RWPE2 (cell line): ENCODE results near the gene PLXNA3.

Experiments
- ATAC-seq: fragments of 200-7000 bp; cut with Tn5 transposase; 3 replicates; pipeline ENCODE4 v1.9.1; 2021; ENCODE audit warnings: low read depth
- DNase-seq: peaks from one replicate; pipeline ENCODE4 v3.0.0-alpha.2; 2020; ENCODE audit warnings: low spot score
- H3K27ac ChIP-seq: fragments of 450-650 bp; 2 replicates; pipeline ENCODE4 v1.5.1; 2017; ENCODE audit warnings: mild to moderate bottlenecking; ENCODE audit not compliant: poor library complexity, severe bottlenecking
- H3K27me3 ChIP-seq: fragments of 250-450 bp; sonication (Bioruptor Pico); 2 replicates; pipeline ENCODE4 v1.5.1; 2021; ENCODE audit warnings: mild to moderate bottlenecking, moderate library complexity; ENCODE audit not compliant: insufficient read depth, poor library complexity, severe bottlenecking
- H3K36me3 ChIP-seq: fragments of 250-450 bp; sonication (Bioruptor Pico); 2 replicates; pipeline ENCODE4 v1.5.1; 2020; ENCODE audit warnings: low read depth, mild to moderate bottlenecking, moderate library complexity
- H3K4me1 ChIP-seq: fragments of 250-450 bp; sonication (Bioruptor Pico); 2 replicates; pipeline ENCODE4 v1.5.1; 2021; ENCODE audit warnings: mild to moderate bottlenecking, moderate library complexity; ENCODE audit not compliant: insufficient read depth, poor library complexity, severe bottlenecking
- H3K4me3 ChIP-seq: fragments of 250-450 bp; sonication (Bioruptor Pico); 2 replicates; pipeline ENCODE4 v1.5.1; 2021; ENCODE audit warnings: mild to moderate bottlenecking, moderate library complexity; ENCODE audit not compliant: severe bottlenecking
- H3K9me3 ChIP-seq: fragments of 250-450 bp; sonication (Bioruptor Pico); 2 replicates; pipeline ENCODE4 v1.5.1; 2021; ENCODE audit warnings: mild to moderate bottlenecking, moderate library complexity; ENCODE audit not compliant: severe bottlenecking
- TF ChIP-seq, protein P1 (sequence below): fragments of 450-650 bp; IDR thresholded peaks from one replicate; pipeline ENCODE4 v1.5.1; 2017; ENCODE audit warnings: mild to moderate bottlenecking, moderate library complexity; ENCODE audit not compliant: poor library complexity, severe bottlenecking

Gene PLXNA3

DNA sequence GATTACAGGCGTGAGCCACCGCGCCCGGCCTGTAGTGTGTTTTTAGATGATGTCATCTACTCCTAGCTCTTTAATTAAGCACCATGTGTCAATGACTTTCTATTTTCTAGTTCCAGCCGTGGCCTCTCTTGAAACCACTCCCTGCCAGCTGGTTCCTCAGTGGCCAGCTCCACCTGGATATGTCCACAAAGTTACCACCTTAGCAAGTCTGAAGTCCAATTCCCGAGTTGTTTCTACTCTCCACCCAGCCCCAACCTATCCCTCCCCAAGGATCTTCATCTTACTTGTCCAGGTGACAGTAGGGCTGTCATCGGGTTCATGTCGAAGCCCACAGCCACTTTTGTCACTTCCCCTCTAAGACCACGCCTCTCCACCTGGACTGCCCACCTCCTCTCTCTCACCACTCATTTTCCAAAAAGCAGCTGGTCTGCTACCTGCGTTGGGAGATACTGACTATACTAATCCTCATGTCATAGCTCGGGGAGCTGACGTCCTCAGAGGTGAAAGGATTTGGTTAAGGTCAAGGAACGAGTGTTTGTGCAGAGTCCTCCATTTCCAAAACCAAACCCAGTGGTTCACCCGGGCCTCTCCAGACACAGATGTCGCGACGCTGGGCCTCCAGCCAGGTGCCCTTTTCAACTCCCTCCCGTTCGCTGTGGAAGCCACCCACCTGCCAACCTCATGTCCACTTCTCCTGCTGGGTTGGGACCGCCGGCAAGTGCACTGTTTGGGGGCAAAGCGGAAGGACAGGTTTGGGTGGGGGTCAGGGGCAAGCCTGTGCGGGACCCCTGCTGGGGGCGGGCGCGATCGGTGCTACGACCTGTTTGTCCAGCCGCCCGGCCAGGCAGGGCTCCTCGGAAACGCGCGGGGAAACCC, 57.2 kb downstream of the PLXNA3 start:
- DNase-seq (no peak), ATAC-seq (no peak; the same call in 2 of the 3 replicates)
- H3K9me3 ChIP-seq: no peaks in the 10 kb centered on the region
- H3K27ac ChIP-seq: peak overlapping the region; percentile 59
- TF ChIP-seq, protein P1, sequence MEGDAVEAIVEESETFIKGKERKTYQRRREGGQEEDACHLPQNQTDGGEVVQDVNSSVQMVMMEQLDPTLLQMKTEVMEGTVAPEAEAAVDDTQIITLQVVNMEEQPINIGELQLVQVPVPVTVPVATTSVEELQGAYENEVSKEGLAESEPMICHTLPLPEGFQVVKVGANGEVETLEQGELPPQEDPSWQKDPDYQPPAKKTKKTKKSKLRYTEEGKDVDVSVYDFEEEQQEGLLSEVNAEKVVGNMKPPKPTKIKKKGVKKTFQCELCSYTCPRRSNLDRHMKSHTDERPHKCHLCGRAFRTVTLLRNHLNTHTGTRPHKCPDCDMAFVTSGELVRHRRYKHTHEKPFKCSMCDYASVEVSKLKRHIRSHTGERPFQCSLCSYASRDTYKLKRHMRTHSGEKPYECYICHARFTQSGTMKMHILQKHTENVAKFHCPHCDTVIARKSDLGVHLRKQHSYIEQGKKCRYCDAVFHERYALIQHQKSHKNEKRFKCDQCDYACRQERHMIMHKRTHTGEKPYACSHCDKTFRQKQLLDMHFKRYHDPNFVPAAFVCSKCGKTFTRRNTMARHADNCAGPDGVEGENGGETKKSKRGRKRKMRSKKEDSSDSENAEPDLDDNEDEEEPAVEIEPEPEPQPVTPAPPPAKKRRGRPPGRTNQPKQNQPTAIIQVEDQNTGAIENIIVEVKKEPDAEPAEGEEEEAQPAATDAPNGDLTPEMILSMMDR: no peak
- H3K4me1 ChIP-seq: no peaks in the 10 kb centered on the region
- H3K27me3 ChIP-seq: no peaks in the 10 kb centered on the region
- peak overlapping the region; percentile 57 for H3K4me3 ChIP-seq
- no peaks in the 10 kb centered on the region for H3K36me3 ChIP-seq

- ATAC-seq: peak; percentile 91
- H3K9me3 ChIP-seq: no peaks in the 10 kb centered on the region
- no peaks in the 10 kb centered on the region for H3K4me1 ChIP-seq
- no peaks in the 10 kb centered on the region for H3K36me3 ChIP-seq
- H3K27ac ChIP-seq: peak within 1 kb of the TSS; percentile 59
- DNase-seq: peak; percentile 89
- peak within 1 kb of the TSS; percentile 57 for H3K4me3 ChIP-seq
- no peaks in the 10 kb centered on the region for H3K27me3 ChIP-seq
- TF ChIP-seq, protein P1: no peak
Observed at GRCh38 chrX:154515966-154516655, 58.0 kb downstream of the PLXNA3 start, which contains the start of gene FAM3A. TSS of gene FAM3A (minus strand) at chrX:154516232. CDS start at chrX:154515772, 460 bp downstream.

- ATAC-seq: peak; percentile 37
- no peaks in the 10 kb centered on the region for H3K9me3 ChIP-seq
- H3K27ac ChIP-seq: no peak overlapping the region
- H3K27me3 ChIP-seq: no peaks in the 10 kb centered on the region
- H3K4me3 ChIP-seq: peak overlapping the region; percentile 57
- no peaks in the 10 kb centered on the region for H3K4me1 ChIP-seq
- DNase-seq: no peak
- TF ChIP-seq, protein P1: no peak
- H3K36me3 ChIP-seq: no peaks in the 10 kb centered on the region
Observed at GRCh38 chrX:154516656-154517100, 58.6 kb downstream of the PLXNA3 start.

DNA sequence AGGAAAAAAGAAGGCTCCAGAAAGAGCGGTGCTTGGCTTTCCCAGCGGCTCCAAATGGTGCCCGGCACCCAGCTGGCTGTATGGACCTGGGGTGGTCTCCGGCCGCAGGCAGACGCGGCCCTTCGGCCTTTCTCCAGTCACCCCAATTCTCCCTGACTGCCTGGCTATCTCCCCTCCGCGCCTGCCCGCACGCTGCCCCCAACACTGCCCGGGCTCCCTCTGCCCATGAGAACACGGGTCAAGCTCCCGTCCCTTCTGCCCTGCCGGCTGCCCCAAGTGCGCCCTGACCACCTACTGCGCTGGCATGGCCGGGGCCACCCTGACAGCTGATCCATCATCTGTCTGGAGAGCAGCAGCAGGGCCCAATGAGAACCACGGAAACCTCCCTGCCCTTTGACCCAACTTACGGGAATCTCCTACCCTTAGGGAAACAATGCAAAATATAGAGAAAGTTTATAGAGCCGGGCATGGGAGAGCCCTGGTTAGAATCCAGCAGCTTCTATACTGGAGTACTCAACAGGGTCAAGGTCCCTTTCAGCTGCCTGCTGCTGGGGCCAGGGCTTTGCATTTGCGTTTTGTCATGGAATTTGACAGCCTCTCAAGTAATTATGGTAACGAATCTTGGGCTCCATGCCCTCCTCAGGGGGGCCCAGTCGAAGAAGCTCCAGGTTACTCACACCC, 59.2 kb downstream of the PLXNA3 start:
- H3K27ac ChIP-seq: no peak overlapping the region

More for the DNA sequence above, 59.2 kb downstream of the PLXNA3 start:
- H3K4me1 ChIP-seq: no peaks in the 10 kb centered on the region
- ATAC-seq: no peak
- DNase-seq: no peak
- no peaks in the 10 kb centered on the region for H3K9me3 ChIP-seq
- TF ChIP-seq, protein P1: no peak
- no peaks in the 10 kb centered on the region for H3K27me3 ChIP-seq
- no peak overlapping the region for H3K4me3 ChIP-seq
- no peaks in the 10 kb centered on the region for H3K36me3 ChIP-seq
